ENCODE data around the gene P2RY2.
"Not testable (repeated sequence)": the region's sequence is repeated elsewhere in the genome, so short reads cannot be mapped to it uniquely, and the experiment has no call there.

Gene P2RY2

DNA sequence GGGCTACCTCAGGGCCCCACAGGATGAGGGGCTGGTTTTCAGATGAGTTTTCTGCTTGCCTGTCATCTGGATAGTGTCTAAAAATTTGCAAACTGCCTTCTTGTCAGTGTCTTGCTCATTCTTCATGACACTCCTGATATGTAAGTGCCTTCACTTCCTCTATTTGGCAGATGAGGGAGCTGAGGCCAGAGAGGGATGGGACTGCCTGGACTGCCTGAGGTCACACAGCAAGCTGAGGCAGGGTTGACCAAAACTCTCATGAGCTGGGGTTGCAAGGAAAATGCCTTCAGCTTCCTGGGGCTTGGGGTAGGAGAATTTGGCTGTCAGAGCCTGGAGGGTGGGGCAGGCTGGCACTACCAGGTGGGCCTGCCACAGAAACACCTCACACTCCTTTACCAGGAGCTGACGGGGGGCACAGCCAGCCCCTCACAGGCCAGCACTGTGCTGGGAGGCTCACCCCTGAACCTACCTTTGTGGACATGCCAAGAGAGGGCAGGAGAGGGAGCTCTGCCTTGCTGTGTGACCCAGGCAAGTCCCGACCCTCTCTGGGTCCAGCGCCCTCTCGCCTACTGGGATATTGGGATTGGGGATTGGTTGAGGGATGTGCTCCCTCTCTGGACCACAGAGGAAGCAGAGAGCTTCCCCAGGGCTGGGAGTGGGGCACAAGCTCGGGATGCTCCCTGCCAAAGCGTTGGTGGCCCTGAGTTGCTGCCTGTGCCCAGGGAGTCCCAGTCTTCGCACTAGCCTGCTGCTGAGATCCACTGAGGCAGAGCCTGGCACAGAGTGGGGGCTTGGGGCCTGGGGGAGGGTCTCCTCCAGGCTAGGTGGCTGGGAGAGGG is 52.2 kb downstream of the P2RY2 start:
- no peak for TF ChIP-seq Cebpa-rat (IDR thresholded peaks at IDR 0.05)
- H3K4me2 ChIP-seq = peak overlapping the region; percentile 44 to 88 (median 64)
- H4K20me1 ChIP-seq = no peaks in the 10 kb centered on the region
- no peaks in the 10 kb centered on the region for H3K36me3 ChIP-seq
- H3K27ac ChIP-seq = peak overlapping the region in 4 of 11 experiments; percentile 7 to 68 (median 32); a peak in 5 of 22 replicates
- H3K27me3 ChIP-seq = no peaks in the 10 kb centered on the region
- peaks cover 86 to 98% (median 94%) of the 10 kb centered on the region in 10 experiments for H3K4me1 ChIP-seq
- no peak overlapping the region for H3K4me3 ChIP-seq
- no peaks in the 10 kb centered on the region for H3K9me3 ChIP-seq (replicated peaks in 1 of 11)
- peak overlapping the region in 1 of 11 experiments; percentile 21; a peak in 2 of 22 replicates for H3K9ac ChIP-seq

DNA sequence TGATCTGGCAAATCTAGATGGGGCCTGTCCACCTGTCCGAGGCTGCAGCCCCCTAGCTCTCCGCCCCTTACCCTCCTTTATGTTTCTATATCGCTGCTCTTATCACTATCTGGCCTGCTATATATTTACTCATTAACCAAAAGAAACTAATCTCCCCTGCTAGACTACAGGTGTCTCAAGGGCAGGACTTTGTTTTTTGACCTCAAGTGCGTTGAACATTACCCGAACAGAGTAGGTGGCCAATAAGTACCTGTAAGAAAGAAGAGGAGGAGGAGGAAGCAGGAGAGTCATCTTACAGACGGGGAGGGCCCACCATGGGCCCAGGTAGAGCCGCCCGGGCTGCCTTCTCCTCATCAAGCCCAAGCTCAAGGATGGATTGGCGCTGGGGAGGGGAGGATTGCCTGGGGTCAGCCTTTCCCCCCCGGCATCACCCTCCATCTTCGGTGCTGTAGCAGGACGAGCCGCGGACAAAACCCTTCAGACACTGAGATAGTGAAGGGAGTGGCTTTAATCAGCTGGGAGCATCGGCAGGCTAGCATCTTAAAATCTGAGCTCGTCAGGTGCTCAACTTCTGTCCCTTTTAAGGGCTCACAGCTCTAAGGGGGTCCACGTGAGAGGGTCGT is 52.9 kb downstream of the P2RY2 start:
- Histone ChIP-seq H3K27ac (peak overlapping the region in 6 of 11 experiments; percentile 7 to 72 (median 46); a peak in 8 of 22 replicates), H3K4me3 (no peak overlapping the region), H3K27me3 (no peaks in the 10 kb centered on the region), H3K4me1 (peaks cover 82 to 100% (median 94%) of the 10 kb centered on the region in 10 experiments), H3K9ac (no peak overlapping the region; a peak in 1 of 22 replicates), H4K20me1 (no peaks in the 10 kb centered on the region), H3K4me2 (peak overlapping the region in 7 of 11 experiments; percentile 82 to 97 (median 88); a peak in 9 of 22 replicates), H3K36me3 (no peaks in the 10 kb centered on the region), H3K9me3 (replicated peaks in 1 of 11) (no peaks in the 10 kb centered on the region)
- TF ChIP-seq Cebpa-rat (IDR thresholded peaks at IDR 0.05) = no peak

DNA sequence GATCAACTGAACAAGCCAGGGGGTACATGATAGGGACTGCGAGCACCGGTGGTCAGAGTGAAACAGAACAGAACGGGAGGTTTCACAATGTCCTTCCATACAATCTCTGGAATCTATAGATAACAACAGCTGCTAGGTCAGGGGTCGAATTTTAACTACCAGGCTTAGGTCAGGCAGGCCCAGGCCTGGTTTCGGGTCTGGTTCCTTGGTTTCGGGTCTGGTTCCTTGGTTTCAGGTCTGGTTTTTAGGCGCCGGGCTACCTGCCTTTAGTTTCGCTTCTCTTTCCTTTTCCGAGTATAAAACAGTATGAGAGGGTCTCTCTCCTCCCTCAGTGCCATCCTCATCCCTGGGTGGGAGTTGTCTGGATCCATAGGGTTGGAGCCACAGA is 53.4 kb downstream of the P2RY2 start:
- Histone ChIP-seq H3K4me1 (peaks cover 77 to 97% (median 89%) of the 10 kb centered on the region in 10 experiments), H3K27ac (peak overlapping the region in 8 of 11 experiments; percentile 41 to 72 (median 59); a peak in 14 of 22 replicates), H3K4me2 (peak overlapping the region; percentile 48 to 97 (median 85); a peak in 18 of 22 replicates), H3K9ac (peak overlapping the region in 4 of 11 experiments; percentile 11 to 28 (median 18); a peak in 3 of 22 replicates)
- H3K4me3 ChIP-seq; H4K20me1 ChIP-seq; H3K27me3 ChIP-seq; H3K36me3 ChIP-seq; H3K9me3 ChIP-seq (replicated peaks in 1 of 11): not testable (repeated sequence)

DNA sequence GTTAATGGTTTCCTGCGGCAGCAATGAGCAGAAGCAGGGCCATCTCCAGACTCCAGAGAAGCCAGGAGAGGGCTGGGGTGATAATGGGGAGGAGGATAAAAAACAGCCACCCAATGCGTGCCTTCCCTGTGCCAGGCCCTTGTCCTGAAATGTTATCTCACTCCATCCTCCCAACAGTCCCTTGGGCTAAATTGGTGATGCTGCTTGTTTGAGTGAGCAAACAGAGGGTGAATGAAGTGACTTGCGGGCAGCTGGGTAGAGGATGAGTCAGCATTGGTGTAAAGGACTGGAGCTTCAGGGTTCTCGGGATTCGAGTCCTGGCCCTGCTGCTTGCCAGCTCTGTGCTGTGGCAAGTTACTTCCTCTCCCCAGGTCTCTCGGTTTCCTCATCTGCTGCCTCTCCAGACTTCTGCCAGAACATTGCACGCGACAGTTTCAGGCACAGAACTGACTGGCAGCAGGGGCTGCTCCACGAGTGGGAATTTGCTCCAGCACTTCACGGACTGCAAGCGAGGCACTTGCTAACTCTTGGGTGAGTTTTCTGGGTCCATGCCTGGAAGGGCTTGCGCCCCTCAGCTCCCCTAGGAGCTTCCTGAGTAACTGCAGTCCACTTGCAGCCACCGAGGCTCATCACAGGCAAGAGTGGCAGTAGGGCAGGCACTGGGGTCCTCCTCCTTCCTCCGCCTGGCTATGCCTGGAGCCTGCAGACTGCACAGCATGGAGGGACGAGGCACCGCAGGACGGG is 54.0 kb downstream of the P2RY2 start, which contains the start of gene P2RY6:
Gene P2RY6 (plus strand): TSS at position 403 of the 744 bp plus-strand sequence. CDS start 24,181 bp downstream, outside the sequence.
- Histone ChIP-seq H3K36me3 (no peaks in the 10 kb centered on the region), H3K27me3 (no peaks in the 10 kb centered on the region), H3K4me1 (peaks cover 71 to 97% (median 84%) of the 10 kb centered on the region in 10 experiments), H4K20me1 (no peaks in the 10 kb centered on the region), H3K27ac (peak within 1 kb of the TSS in 8 of 11 experiments; percentile 41 to 72 (median 59); a peak in 14 of 22 replicates), H3K4me2 (peak within 1 kb of the TSS; percentile 59 to 97 (median 85)), H3K9ac (peak within 1 kb of the TSS in 7 of 11 experiments; percentile 17 to 51 (median 28); a peak in 8 of 22 replicates), H3K9me3 (replicated peaks in 1 of 11) (no peaks in the 10 kb centered on the region), H3K4me3 (no peak within 1 kb of the TSS)
- TF ChIP-seq Cebpa-rat (IDR thresholded peaks at IDR 0.05) = no peak

DNA sequence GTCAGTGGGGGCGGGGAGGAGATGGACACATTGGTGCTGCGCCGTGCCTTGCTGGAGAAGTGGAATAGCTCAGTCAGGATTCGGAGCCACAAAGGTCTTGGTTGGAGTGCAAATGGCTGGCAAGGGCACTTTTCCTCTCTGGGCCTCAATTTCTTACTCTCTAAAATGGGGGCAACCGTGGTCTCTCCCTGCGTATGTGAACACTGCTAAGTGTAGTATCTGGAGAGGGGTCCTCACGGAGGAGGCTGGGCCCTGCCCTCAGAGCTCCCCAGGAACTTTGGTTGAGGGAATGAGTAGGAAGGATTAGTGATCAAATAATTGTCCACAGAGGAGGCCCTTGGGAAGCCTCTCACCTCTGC is 54.6 kb downstream of the P2RY2 start:
- Histone ChIP-seq H3K9me3 (replicated peaks in 1 of 11) (no peaks in the 10 kb centered on the region), H3K4me3 (no peak overlapping the region), H3K4me2 (peak overlapping the region; percentile 59 to 97 (median 85)), H3K27me3 (no peaks in the 10 kb centered on the region), H3K36me3 (no peaks in the 10 kb centered on the region), H3K27ac (peak overlapping the region in 7 of 11 experiments; percentile 17 to 72 (median 58); a peak in 10 of 22 replicates), H3K4me1 (peaks cover 65 to 93% (median 79%) of the 10 kb centered on the region in 10 experiments), H3K9ac (peak overlapping the region in 2 of 11 experiments; percentile 21 to 38; a peak in 2 of 22 replicates), H4K20me1 (no peaks in the 10 kb centered on the region)
- TF ChIP-seq Cebpa-rat (IDR thresholded peaks at IDR 0.05) = no peak

DNA sequence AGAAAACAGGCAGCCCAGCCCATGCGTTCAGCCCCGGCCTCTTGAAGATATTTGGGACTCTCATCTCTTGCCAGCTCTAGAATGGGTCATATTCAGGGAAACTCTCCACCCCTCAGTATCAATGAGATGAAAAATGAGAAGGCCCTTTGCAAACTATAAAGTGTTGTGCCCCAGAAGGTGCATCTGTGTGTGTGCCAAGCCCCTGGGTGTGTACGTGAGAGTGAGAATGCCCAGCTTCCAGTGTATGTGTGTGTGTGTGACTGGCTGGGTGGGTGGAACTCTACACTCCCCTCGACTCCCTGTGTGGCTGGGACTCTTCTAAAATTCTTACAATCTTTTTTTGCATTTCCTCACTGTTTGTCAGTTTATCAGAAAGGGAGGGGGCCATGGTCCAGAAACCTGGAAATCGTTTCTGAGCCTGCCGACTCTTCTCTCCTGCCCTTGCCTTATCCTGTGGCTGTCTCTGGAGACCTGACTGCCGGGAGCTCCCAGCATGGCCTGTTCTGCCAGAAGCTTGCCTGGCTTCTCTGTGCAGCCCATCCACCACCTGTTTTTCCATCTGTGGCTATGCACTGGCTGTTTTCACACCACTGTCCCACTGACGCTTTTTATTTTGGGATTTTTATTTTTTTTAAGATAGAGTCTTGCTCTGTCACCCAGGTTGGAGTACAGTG is 55.3 kb downstream of the P2RY2 start:
- Histone ChIP-seq H3K4me1 (peaks cover 58 to 86% (median 72%) of the 10 kb centered on the region in 10 experiments), H3K36me3 (no peaks in the 10 kb centered on the region), H4K20me1 (no peaks in the 10 kb centered on the region), H3K4me2 (peak overlapping the region; percentile 59 to 97 (median 85)), H3K9ac (peak overlapping the region in 8 of 11 experiments; percentile 12 to 54 (median 28); a peak in 9 of 22 replicates), H3K9me3 (replicated peaks in 1 of 11) (no peaks in the 10 kb centered on the region), H3K27ac (peak overlapping the region in 6 of 11 experiments; percentile 12 to 82 (median 50); a peak in 11 of 22 replicates), H3K4me3 (no peak overlapping the region; a peak in 1 of 20 replicates), H3K27me3 (no peaks in the 10 kb centered on the region)
- no peak for TF ChIP-seq Cebpa-rat (IDR thresholded peaks at IDR 0.05)

DNA sequence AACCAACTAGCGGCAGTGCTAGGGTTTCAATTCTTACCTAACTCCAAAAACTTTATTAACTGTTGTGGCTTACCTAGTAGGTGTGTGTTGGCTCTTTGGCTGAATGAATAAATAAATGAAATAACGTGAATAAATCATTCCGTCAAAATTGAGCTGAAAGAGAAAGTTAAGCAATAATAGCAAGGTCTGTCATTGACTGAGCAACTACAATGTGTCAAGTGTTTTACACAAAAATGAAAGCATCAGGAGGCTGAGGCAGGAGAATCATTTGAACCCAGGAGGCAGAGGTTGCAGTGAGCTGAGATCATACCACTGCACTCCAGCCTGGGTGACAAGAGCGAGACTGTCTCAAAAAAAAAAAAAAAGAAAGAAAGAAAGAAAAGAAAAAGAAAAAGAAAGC is 56.1 kb downstream of the P2RY2 start:
- H3K36me3 ChIP-seq; H3K27me3 ChIP-seq; H4K20me1 ChIP-seq; H3K4me3 ChIP-seq; H3K9me3 ChIP-seq (replicated peaks in 1 of 11): not testable (repeated sequence)
- Histone ChIP-seq H3K9ac (peak overlapping the region in 8 of 11 experiments; percentile 25 to 64 (median 36); a peak in 10 of 22 replicates), H3K4me2 (peak overlapping the region; percentile 59 to 97 (median 85)), H3K27ac (peak overlapping the region in 9 of 11 experiments; percentile 27 to 82 (median 72); a peak in 14 of 22 replicates), H3K4me1 (peaks cover 50 to 77% (median 64%) of the 10 kb centered on the region in 10 experiments)
